Lung (tissue), 12 donors: ENCODE results near the gene PDCL3. TPM values are rescaled to one million over a fixed set of nuclear protein-coding genes. Genes with fewer than 3 reads are reported as not detected.

Experiments
- ATAC-seq: fragments of 200-7000 bp; cut with Tn5 transposase; one replicate; pipeline ENCODE4 v1.9.1; 2020; ENCODE audit warnings: moderate number of reproducible peaks; ENCODE audit not compliant: insufficient read depth, low FRiP score
- DNase-seq, 3 donors: peaks; one replicate each; pipeline ENCODE4 v3.0.0-alpha.2; 2013 to 2017
- H3K27ac ChIP-seq, 2 donors: one replicate each; pipeline ENCODE4 v1.5.1; 2013; ENCODE audit warnings: mild to moderate bottlenecking in 2 of 2, moderate library complexity in 2 of 2, control low read depth in 1 of 2, inconsistent platforms in 1 of 2, low read depth in 1 of 2, low read length in 1 of 2
- H3K27me3 ChIP-seq, 3 donors: one replicate each; pipeline ENCODE4 v1.5.1; 2013; ENCODE audit warnings: low read length in 2 of 3; ENCODE audit not compliant: control insufficient read depth in 3 of 3, insufficient read depth in 3 of 3
- H3K36me3 ChIP-seq, 4 donors: one replicate each; pipeline ENCODE4 v1.5.1; 2013; ENCODE audit warnings: low read length in 4 of 4, mild to moderate bottlenecking in 1 of 4, moderate library complexity in 1 of 4; ENCODE audit not compliant: control insufficient read depth in 4 of 4, insufficient read depth in 4 of 4
- H3K4me1 ChIP-seq, 5 donors: one replicate each; pipeline ENCODE4 v1.5.1; 2013; ENCODE audit warnings: low read length in 5 of 5, mild to moderate bottlenecking in 2 of 5, moderate library complexity in 1 of 5; ENCODE audit not compliant: control insufficient read depth in 5 of 5, insufficient read depth in 5 of 5
- H3K4me3 ChIP-seq: one replicate; pipeline ENCODE4 v1.5.1; 2013; ENCODE audit warnings: mild to moderate bottlenecking, control low read depth, moderate library complexity
- H3K9ac ChIP-seq, 2 donors: one replicate each; pipeline ENCODE4 v1.5.1; 2013; ENCODE audit warnings: low read length in 2 of 2, control low read depth in 1 of 2; ENCODE audit not compliant: insufficient read depth in 1 of 2
- H3K9me3 ChIP-seq, 4 donors: one replicate each; pipeline ENCODE4 v1.5.1; 2013; ENCODE audit warnings: low read length in 3 of 4, mild to moderate bottlenecking in 1 of 4, moderate library complexity in 1 of 4; ENCODE audit not compliant: control insufficient read depth in 4 of 4, insufficient read depth in 3 of 4
- WGBS, 2 donors: extraction: QIAGEN DNeasy Blood & Tissue Kit; methylation state at CpG; one replicate each; pipeline ENCODE4 v1.1.7; 2013; 5-methylcytosine and 5-hydroxymethylcytosine counted together
- polyA plus RNA-seq, 2 donors: library from polyadenylated mRNA; stranded (reverse); fragments of 200-250 nt; gene quantifications; one replicate each; pipeline ENCODE4 v1.2.1, GENCODE V29; 2013
- total RNA-seq, 2 donors: library from RNA; depleted of rRNA in 1 of 2; stranded (reverse); fragments of >200 nt in 1 of 2; gene quantifications; one replicate each; pipeline ENCODE4 v1.2.1, GENCODE V29; 2014 to 2021
- TF ChIP-seq, protein P1 (sequence below): IDR thresholded peaks from 2 replicates; pipeline ENCODE4 v1.5.1; 2012; ENCODE audit warnings: mild to moderate bottlenecking; ENCODE audit errors: control extremely low read depth, extremely low read depth
- donor health status: control.
- donor health status: control.
- donor health status: Bipolar disorder and iron deficiency.
- donor health status: healthy.
- donor health status: DM: yes; HTN: yes; CAD: no.

PDCL3 gene
- total and polyA plus RNA-seq, 4 donors, result 8.2 to 29.9 (median 23.2) TPM

DNA sequence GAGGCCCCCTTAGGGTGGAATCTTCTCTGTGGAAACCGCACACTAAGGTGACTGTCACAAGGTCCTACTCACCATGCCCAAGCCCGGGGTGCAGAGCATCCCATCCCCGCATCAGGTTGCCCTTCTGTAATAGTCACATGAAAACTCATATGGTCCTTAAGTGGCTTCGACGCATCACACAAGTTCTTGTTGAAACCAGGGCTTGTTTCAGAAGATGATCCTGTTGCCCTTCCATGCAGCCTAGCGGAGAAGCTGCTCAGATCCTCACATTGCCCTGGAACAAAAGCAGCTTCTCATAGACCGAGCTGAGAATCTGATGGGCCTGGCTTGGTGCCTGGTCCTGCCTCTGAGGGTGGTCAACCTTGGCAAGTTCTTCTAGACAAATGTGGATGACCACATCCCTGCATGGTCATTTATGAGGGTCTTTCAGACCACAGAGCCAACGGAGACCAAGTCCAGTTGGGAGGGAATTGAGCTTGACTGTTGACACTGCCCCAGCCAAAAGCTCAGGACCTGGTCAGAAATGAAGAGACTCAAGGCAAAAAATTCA lies 54.1 kb downstream of the PDCL3 start:
- Histone ChIP-seq H3K4me3 (no peak overlapping the region), H3K27ac (no peak overlapping the region), H3K9ac (no peak overlapping the region), H3K27me3 (no peaks in the 10 kb centered on the region), H3K4me1 (no peaks in the 10 kb centered on the region), H3K36me3 (no peaks in the 10 kb centered on the region), H3K9me3 (peaks cover 0 to 9% (median 0%) of the 10 kb centered on the region in 4 donors)
- TF ChIP-seq, protein P1, sequence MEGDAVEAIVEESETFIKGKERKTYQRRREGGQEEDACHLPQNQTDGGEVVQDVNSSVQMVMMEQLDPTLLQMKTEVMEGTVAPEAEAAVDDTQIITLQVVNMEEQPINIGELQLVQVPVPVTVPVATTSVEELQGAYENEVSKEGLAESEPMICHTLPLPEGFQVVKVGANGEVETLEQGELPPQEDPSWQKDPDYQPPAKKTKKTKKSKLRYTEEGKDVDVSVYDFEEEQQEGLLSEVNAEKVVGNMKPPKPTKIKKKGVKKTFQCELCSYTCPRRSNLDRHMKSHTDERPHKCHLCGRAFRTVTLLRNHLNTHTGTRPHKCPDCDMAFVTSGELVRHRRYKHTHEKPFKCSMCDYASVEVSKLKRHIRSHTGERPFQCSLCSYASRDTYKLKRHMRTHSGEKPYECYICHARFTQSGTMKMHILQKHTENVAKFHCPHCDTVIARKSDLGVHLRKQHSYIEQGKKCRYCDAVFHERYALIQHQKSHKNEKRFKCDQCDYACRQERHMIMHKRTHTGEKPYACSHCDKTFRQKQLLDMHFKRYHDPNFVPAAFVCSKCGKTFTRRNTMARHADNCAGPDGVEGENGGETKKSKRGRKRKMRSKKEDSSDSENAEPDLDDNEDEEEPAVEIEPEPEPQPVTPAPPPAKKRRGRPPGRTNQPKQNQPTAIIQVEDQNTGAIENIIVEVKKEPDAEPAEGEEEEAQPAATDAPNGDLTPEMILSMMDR, result no peak
- DNase-seq (no peak), ATAC-seq (no peak)
- WGBS, 2 donors, result 94 to 96% methylated on average over 8 of the region's 8 CpGs

DNA sequence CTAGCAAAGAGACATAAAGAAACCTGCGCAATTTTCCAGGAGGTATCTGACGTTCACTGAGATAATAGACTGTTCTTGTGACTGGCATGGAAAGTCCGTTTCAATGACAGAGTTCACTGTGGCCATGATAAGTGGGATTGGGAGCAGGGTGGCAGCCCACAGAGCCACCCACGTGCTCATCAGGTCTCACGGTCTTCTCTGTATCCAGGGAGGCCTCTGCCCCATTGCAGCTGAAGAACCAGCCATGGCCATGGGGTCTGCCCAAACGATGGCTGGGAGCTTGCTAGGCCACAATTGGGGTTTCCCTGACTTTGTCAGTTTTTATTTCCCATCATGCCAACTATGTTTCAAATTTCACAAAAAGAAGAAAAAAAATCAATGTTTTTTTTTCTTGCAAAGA lies 57.2 kb downstream of the PDCL3 start:
- TF ChIP-seq, protein P1, result no peak
- peaks cover 0 to 11% (median 0%) of the 10 kb centered on the region in 4 donors for H3K9me3 ChIP-seq
- DNase-seq, result no peak

DNA sequence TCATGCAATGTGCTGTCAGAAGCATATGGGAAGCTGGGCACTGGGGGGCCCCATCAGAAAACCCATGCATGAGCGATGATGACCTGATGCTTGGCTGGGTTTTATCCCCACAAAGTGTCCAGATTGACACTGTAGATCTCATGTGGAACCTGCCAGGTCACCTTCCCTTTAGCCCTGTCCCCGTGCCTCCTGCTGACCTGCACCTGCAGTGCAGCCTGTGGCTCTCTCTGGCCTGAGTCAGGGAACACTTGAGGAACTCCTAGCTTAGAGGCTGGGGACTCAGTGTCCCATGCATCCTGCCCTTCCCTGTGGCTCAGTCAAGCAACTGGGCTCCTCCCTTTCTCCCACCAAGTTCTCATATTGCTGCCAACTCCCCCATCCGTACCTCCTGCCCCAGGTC lies 57.7 kb downstream of the PDCL3 start:
- 87 to 97% methylated on average over 3 of the region's 3 CpGs for WGBS, 2 donors
- TF ChIP-seq, protein P1, result no peak
- Histone ChIP-seq H3K4me1 (no peaks in the 10 kb centered on the region), H3K36me3 (no peaks in the 10 kb centered on the region), H3K9ac (no peak overlapping the region), H3K27ac (no peak overlapping the region), H3K27me3 (no peaks in the 10 kb centered on the region), H3K9me3 (peaks cover 0 to 11% (median 0%) of the 10 kb centered on the region in 4 donors), H3K4me3 (no peak overlapping the region)
- DNase-seq (no peak), ATAC-seq (no peak)

More for the DNA sequence above, 57.2 kb downstream of the PDCL3 start:
- Histone ChIP-seq H3K4me1 (no peaks in the 10 kb centered on the region), H3K36me3 (no peaks in the 10 kb centered on the region), H3K4me3 (no peak overlapping the region), H3K9ac (no peak overlapping the region), H3K27ac (no peak overlapping the region), H3K27me3 (no peaks in the 10 kb centered on the region)
- ATAC-seq, result no peak
- WGBS, 2 donors, result 79 to 92% methylated on average over 6 of the region's 6 CpGs
